GM12872 (cell line): ENCODE measurements around the gene IL2RG.

Experiments used
- CTCF ChIP-seq: IDR thresholded peaks from 3 replicates; pipeline ENCODE4 v1.5.1; 2011; ENCODE audit warnings: low read depth, mild to moderate bottlenecking, low read length, moderate library complexity; ENCODE audit not compliant: insufficient read depth

The IL2RG gene

DNA sequence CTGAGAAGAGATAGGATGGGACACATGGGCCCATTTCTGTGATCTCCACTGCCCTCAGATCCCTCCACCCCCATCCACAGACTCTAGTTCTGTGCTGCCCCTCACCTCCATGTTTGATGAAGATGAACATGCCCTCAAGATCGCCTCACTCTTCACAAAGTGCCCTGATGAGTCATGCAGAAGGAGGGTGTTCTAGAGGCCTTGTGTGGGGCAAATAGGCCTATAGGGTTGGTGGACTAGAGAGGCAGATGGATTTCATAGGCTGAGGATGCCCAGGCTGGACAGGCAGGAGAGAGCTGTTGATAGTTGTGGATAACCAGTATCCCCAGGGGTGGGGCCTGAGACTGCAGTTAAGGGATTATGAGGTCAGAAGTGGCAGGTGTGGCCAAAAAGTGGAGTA lies 5.0 kb downstream of the IL2RG start, which contains the start of gene CXorf65:
TSS of gene CXorf65 (minus strand) at position 314 of the 400 bp plus-strand sequence. CDS start at position 130, 184 bp downstream.
- no peak for TF ChIP-seq CTCF

- TF ChIP-seq CTCF, result no peak
Observed at GRCh38 chrX:71105628-71106027, 5.7 kb downstream of the IL2RG start.

DNA sequence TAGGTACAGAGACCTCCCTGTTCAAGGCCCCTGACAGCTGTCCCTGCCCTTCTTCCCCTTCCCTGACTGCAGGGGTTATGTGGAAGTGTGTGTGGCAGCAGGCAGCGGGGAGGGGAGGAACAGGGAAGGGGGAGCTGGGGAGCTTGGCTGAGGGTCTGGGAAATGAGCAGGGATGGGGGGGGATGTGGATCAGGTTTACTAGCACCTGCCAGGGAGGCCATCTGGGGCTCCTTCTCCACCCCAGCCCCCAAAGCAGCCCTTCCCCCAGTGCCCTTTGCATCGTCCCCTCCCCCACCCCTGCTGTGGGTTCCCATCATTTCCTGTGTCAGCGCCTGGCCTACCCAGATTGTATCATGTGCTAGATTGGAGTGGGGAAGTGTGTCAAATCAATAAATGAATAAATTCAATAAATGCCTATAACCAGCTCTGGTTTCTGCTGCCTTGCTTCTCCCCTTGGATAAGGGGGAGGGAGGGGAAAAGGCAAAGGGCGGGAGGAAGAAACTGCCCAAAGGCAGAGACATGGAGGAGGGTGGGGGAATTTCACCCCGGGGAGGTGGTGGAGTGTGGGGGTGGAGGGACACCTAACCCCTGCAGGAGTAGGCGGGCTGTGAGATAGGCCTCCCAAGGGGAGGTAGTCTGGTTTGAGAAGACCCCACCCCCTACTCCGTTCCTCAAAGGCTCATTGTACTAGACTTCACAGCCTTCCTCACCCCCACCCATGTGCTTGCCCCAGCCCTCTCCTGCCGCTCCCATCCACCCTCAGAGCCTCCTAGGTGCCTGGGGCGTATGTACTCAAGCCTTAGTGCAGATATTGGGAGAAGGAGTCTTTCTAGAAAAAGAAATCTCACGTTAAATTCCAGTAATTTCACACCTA lies 8.0 kb downstream of the IL2RG start:
- no peak for TF ChIP-seq CTCF

DNA sequence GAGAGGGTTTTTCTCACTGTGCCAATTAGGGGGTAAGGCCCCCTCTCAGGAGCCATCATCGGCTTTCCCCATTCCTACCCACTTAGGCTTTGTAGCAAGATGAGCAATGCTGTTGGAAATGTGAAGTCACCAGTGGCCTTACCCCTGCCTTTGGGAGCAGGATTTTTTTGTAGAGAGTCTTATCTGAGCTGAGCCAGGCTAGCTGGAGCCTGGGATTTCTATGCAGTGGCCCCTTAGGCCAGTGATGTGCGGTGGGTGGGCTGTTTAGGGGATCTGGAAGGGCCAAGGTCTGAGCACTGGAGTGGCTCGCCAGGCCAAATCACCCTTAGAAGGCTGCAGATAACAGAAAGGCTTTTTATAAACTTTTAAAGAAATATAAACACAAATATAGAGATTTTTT lies 9.1 kb downstream of the IL2RG start:
- no peak for TF ChIP-seq CTCF

DNA sequence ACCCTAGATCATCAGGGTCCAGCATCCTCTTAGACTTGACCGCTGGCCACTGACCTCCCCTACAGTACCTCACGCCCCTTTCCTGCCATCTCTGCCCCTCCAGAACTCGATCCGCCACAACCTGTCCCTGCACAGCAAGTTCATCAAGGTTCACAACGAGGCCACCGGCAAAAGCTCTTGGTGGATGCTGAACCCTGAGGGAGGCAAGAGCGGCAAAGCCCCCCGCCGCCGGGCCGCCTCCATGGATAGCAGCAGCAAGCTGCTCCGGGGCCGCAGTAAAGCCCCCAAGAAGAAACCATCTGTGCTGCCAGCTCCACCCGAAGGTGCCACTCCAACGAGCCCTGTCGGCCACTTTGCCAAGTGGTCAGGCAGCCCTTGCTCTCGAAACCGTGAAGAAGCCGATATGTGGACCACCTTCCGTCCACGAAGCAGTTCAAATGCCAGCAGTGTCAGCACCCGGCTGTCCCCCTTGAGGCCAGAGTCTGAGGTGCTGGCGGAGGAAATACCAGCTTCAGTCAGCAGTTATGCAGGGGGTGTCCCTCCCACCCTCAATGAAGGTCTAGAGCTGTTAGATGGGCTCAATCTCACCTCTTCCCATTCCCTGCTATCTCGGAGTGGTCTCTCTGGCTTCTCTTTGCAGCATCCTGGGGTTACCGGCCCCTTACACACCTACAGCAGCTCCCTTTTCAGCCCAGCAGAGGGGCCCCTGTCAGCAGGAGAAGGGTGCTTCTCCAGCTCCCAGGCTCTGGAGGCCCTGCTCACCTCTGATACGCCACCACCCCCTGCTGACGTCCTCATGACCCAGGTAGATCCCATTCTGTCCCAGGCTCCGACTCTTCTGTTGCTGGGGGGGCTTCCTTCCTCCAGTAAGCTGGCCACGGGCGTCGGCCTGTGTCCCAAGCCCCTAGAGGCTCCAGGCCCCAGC lies 10.5 kb downstream of the IL2RG start:
- TF ChIP-seq CTCF, result no peak

DNA sequence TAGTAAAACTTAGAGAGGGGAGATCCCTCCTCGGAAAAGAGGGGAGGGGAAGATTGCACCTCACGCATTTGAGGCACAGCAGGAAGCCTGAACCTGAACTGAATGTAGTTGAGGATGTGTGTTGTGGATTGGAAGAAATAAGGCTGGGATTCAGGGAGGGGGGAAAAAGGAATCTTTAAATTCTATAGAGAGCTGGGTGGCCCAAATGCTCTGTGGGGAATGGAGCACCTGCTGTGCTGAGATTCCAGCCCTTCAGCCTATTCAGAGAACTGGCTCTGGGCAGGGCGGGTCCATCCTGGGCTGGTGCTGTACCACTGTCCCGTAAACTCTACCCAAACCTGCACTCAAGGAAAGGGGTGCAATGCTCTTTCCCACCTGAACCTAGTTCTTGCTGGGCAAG lies 11.6 kb downstream of the IL2RG start:
- no peak for TF ChIP-seq CTCF

DNA sequence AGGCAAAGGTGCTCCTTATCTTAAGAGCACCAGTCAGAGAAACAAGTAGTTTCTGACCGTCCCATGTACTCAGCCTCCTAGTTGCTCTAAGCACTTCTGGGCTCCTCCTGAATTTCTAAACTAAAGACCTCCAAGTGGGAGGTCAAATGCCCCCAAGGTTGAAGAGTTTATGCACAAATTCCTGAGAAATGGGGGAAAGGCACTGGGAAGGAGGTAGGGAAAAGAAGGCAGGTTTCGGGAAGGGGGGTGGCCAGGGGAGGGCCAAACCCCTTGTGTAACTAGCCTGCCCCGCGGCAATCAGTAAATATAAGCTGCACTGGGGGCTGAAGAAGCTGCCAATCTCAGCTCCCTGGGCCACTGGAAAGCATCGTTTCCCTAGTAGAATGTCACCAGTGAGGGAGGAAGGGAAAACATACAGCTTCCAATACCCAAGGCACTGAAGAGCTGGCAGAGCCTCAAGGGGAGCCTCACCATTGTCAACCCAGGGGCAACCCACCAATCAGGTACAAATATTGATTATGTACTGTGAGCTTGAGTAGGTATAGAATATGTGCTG lies 12.3 kb downstream of the IL2RG start:
- TF ChIP-seq CTCF, result no peak
